HepG2 (cell line): ENCODE measurements around the gene CCDC148. TPM values are rescaled to one million over a fixed set of nuclear protein-coding genes. Genes with fewer than 3 reads are reported as not detected.

Experiments
- ATAC-seq: fragments of 200-7000 bp; cut with Tn5 transposase; 3 replicates; pipeline ENCODE4 v1.9.1; 2020; ENCODE audit warnings: mild to moderate bottlenecking, moderate library complexity
- BruUV-seq: library from RNA; stranded (reverse); fragments of 400-500 nt; replicated peaks from 2 replicates; lab custom pipeline; 2021; lab: Mats Ljungman, UMichigan
- CTCF ChIA-PET: fragments of 300-600 bp; formaldehyde crosslinking; extraction: SDS; loops from one replicate; lab custom pipeline; 2021; ENCODE audit warnings: low total read pairs, inconsistent platforms, low intra/inter-chr PET ratio; lab: Yijun Ruan, JAX
- POLR2A ChIA-PET: fragments of 350-600 bp; sonication (Branson Sonifier 250); formaldehyde crosslinking; loops from one replicate; lab custom pipeline; 2020; ENCODE audit warnings: antibody characterized with exemption, inconsistent platforms; lab: Yijun Ruan, JAX
- DNase-seq: peaks from one replicate; pipeline ENCODE4 v3.0.0-alpha.2; 2015; ENCODE audit warnings: low spot score
- FAIRE-seq: peaks from 3 replicates; lab custom pipeline; 2011; peaks lifted over from hg19 to GRCh38; lab: Jason Lieb, UNC
- H2AFZ ChIP-seq: one replicate; pipeline ENCODE4 v1.6.1; 2011; ENCODE audit warnings: low read length, inconsistent platforms
- H3K27ac ChIP-seq: fragments of 300-600 bp; 3 replicates; pipeline ENCODE4 v1.8.0; 2011; ENCODE audit warnings: mixed run types, mild to moderate bottlenecking, mixed read lengths, low read length, inconsistent platforms; ENCODE audit not compliant: insufficient read depth; ENCODE audit errors: extremely low read length
- H3K27me3 ChIP-seq, 2 experiments: fragments of 200-600 bp in 1 of 2; 2 replicates in 1 of 2; 3 replicates in 1 of 2; pipeline versions ENCODE4 v1.6.0 to v1.8.0; 2011; ENCODE audit warnings: low read length in 2 of 2, mild to moderate bottlenecking in 2 of 2, moderate library complexity in 2 of 2, inconsistent platforms in 1 of 2; ENCODE audit not compliant: insufficient read depth in 2 of 2, control insufficient read depth in 1 of 2
- H3K36me3 ChIP-seq, 2 experiments: fragments of 200-600 bp in 1 of 2; replicated peaks in 1 of 2; 2 replicates in 1 of 2; 3 replicates in 1 of 2; pipeline versions ENCODE4 v1.5.1 to v1.8.0; 2011; ENCODE audit warnings: low read length in 2 of 2, inconsistent platforms in 1 of 2; ENCODE audit not compliant: insufficient read depth in 2 of 2, control insufficient read depth in 1 of 2
- H3K4me1 ChIP-seq: 2 replicates; pipeline ENCODE4 v1.5.1; 2012; ENCODE audit warnings: low read length, inconsistent platforms; ENCODE audit not compliant: insufficient read depth
- H3K4me2 ChIP-seq: 2 replicates; pipeline ENCODE4 v1.6.0; 2011; ENCODE audit warnings: low read depth, low read length, inconsistent platforms
- H3K4me3 ChIP-seq, 3 experiments: fragments of 200-600 bp in 1 of 3; sonication (generic), shearing (Covaris generic) in 1 of 3; replicated peaks in 1 of 3; 2 replicates each; pipeline ENCODE4 v1.5.1; 2011 to 2016; ENCODE audit warnings: low read length in 3 of 3, inconsistent platforms in 2 of 3, low read depth in 2 of 3, mild to moderate bottlenecking in 2 of 3, control low read depth in 1 of 3, mixed read lengths in 1 of 3; ENCODE audit not compliant: insufficient read depth in 1 of 3
- H3K79me2 ChIP-seq: one replicate; pipeline ENCODE4 v1.6.1; 2011; ENCODE audit warnings: low read length, inconsistent platforms; ENCODE audit not compliant: insufficient read depth
- H3K9ac ChIP-seq: 2 replicates; pipeline ENCODE4 v1.6.0; 2011; ENCODE audit warnings: mild to moderate bottlenecking, low read depth, low read length, inconsistent platforms; ENCODE audit not compliant: insufficient read depth
- H3K9me3 ChIP-seq: 2 replicates; pipeline ENCODE4 v1.5.1; 2012; ENCODE audit warnings: mild to moderate bottlenecking, low read length
- H4K20me1 ChIP-seq: 2 replicates; pipeline ENCODE4 v1.6.0; 2011; ENCODE audit warnings: inconsistent platforms, mild to moderate bottlenecking, low read length, moderate library complexity; ENCODE audit not compliant: insufficient read depth
- ESRRA ChIP-seq: sonication (generic); formaldehyde crosslinking; IDR thresholded peaks from 2 replicates; pipeline ENCODE4 v1.5.1; 2020; ENCODE audit warnings: mild to moderate bottlenecking, low read depth, missing genetic modification reagents
- KDM4B ChIP-seq: sonication (generic); formaldehyde crosslinking; IDR thresholded peaks from 2 replicates; pipeline ENCODE4 v1.4.0; 2020; ENCODE audit warnings: missing genetic modification reagents
- KIAA2018 ChIP-seq: sonication (generic); formaldehyde crosslinking; IDR thresholded peaks from 2 replicates; pipeline ENCODE4 v1.5.0; 2020; ENCODE audit warnings: mild to moderate bottlenecking, missing genetic modification reagents, borderline replicate concordance
- NFKBIZ ChIP-seq: IDR thresholded peaks from 2 replicates; pipeline ENCODE4 v1.6.1; 2018; ENCODE audit warnings: missing genetic modification reagents, missing compliant biosample characterization
- PLRG1 ChIP-seq: fragments of 450-650 bp; conservative IDR thresholded peaks from 2 replicates; pipeline ENCODE4 v1.6.1; 2016
- RELA ChIP-seq: sonication (generic); formaldehyde crosslinking; IDR thresholded peaks from 2 replicates; pipeline ENCODE4 v1.4.0; 2020; ENCODE audit warnings: missing genetic modification reagents
- TBL1XR1 ChIP-seq: fragments of 150-350 bp; IDR thresholded peaks from 2 replicates; pipeline ENCODE4 v1.6.1; 2014; ENCODE audit warnings: borderline replicate concordance, low read length; ENCODE audit not compliant: partially characterized antibody
- TERF1 ChIP-seq: sonication (generic); formaldehyde crosslinking; IDR thresholded peaks from 2 replicates; pipeline ENCODE4 v1.8.0; 2022; ENCODE audit warnings: mild to moderate bottlenecking, missing genetic modification reagents, moderate library complexity
- ZFP1 ChIP-seq: IDR thresholded peaks from 2 replicates; pipeline ENCODE4 v1.6.1; 2016
- ZNF343 ChIP-seq: sonication (generic); formaldehyde crosslinking; IDR thresholded peaks from 2 replicates; pipeline ENCODE4 v1.4.0; 2020; ENCODE audit warnings: mild to moderate bottlenecking, missing genetic modification reagents
- ZNF619 ChIP-seq: sonication (generic); formaldehyde crosslinking; IDR thresholded peaks from 2 replicates; pipeline ENCODE4 v1.4.0; 2020; ENCODE audit warnings: mild to moderate bottlenecking, missing genetic modification reagents
- ZSCAN29 ChIP-seq: sonication (generic); formaldehyde crosslinking; conservative IDR thresholded peaks from 2 replicates; pipeline ENCODE4 v1.4.0; 2020; ENCODE audit warnings: mild to moderate bottlenecking, missing genetic modification reagents
- WGBS: methylation state at CpG from one replicate; pipeline ENCODE4 v1.1.6; 2017; ENCODE audit warnings: low lambda C conversion rate; 5-methylcytosine and 5-hydroxymethylcytosine counted together
- in situ Hi-C: cut with HindIII; loops from 2 replicates; pipeline ENCODE4 v1.10.0; 2017; ENCODE audit warnings: low pct_unique_long_range_greater_than_20kb; ENCODE audit not compliant: extremely low pct_ligation_motif_present
- intact Hi-C: fragments of 100-400 bp; cut with micrococcal nuclease; formaldehyde crosslinking; loops from one replicate; pipeline ENCODE4 v1.10.0; 2022; ENCODE audit not compliant: unreplicated experiment
- polyA plus RNA-seq, 8 experiments: library from polyadenylated mRNA; depleted of rRNA in 3 of 8; stranded (reverse) in 7 of 8; unstranded in 1 of 8; fragments of >200 nt; fragmentation: Illumina TruSeq in 4 of 8; extraction: Trizol in 4 of 8; gene quantifications; 2 replicates each; pipeline versions ENCODE4 v1.2.1 to v1.2.3, GENCODE V29; 2011 to 2016; ENCODE audit warnings: low read depth in 4 of 8, missing spikeins in 1 of 8, mixed read lengths in 1 of 8; ENCODE audit not compliant: insufficient read depth in 1 of 8
- total RNA-seq, 5 experiments: library from RNA; depleted of rRNA; stranded (reverse); fragments of >200 nt; fragmentation: Illumina TruSeq; extraction: Trizol; gene quantifications; 2 replicates each; pipeline ENCODE4 v1.2.3, GENCODE V29; 2016; ENCODE audit warnings: low read depth in 1 of 5

Gene CCDC148
- total and polyA plus RNA-seq, 2 of the 13 experiments (the other 11 are each of a cell fraction or from before 2014, with no cell fraction given): 0.30 to 0.49 TPM

GRCh38 chr2:158174495-158174894, 282.1 kb downstream of the CCDC148 start:
- POLR2A ChIA-PET: no interaction called here
- no peak overlapping the region for H3K4me2 ChIP-seq
- no peak overlapping the region for H3K4me3 ChIP-seq
- CTCF ChIA-PET: no interaction called here
- H3K79me2 ChIP-seq: no peaks in the 10 kb centered on the region
- no peaks in the 10 kb centered on the region for H3K27me3 ChIP-seq
- 13% methylated on average over 1 of the region's 1 CpG for WGBS
- H3K36me3 ChIP-seq: no peaks in the 10 kb centered on the region
- FAIRE-seq (no peak), DNase-seq (no peak), ATAC-seq (no peak)
- H2AFZ ChIP-seq: no peak overlapping the region
- H3K4me1 ChIP-seq: no peaks in the 10 kb centered on the region
- H3K27ac ChIP-seq: no peak overlapping the region
- no peaks in the 10 kb centered on the region for H4K20me1 ChIP-seq
- no peak overlapping the region for H3K9ac ChIP-seq
- in situ Hi-C loops (loop anchor here (10.0 kb wide), 1 partner anchor 130 kb away; no protein-coding TSS in a partner anchor), intact Hi-C loops (loop anchor here (5.0 kb wide), 1 partner anchor 142 kb away; no protein-coding TSS in a partner anchor)
- no TSS peak for BruUV-seq
- TF ChIP-seq ZNF343 (CRISPR knock-in tag) (no peak), KDM4B (CRISPR knock-in tag) (no peak), ZSCAN29 (no peak), TERF1 (CRISPR knock-in tag) (no peak), ZNF619 (CRISPR knock-in tag) (no peak), NFKBIZ (CRISPR knock-in tag) (no peak), KIAA2018 (CRISPR knock-in tag) (no peak), RELA (CRISPR knock-in tag) (no peak), TBL1XR1 (no peak), PLRG1 (no peak), ESRRA (CRISPR knock-in tag) (no peak), ZFP1 (CRISPR knock-in tag) (no peak)
- H3K9me3 ChIP-seq: no peaks in the 10 kb centered on the region
